H1 (cell line): ENCODE data around the gene ADNP. TPM values are rescaled to one million over a fixed set of nuclear protein-coding genes. Genes with fewer than 3 reads are reported as not detected.

Experiments
- CTCF ChIA-PET: fragments of 300-600 bp; sonication (Branson Sonifier 250); formaldehyde crosslinking; loops from one replicate; lab custom pipeline; 2021; ENCODE audit not compliant: partially characterized antibody; lab: Charles Lee
- POLR2A ChIA-PET: fragments of 300-600 bp; sonication (Branson Sonifier 250); formaldehyde crosslinking; loops from one replicate; lab custom pipeline; 2021; ENCODE audit warnings: inconsistent platforms; ENCODE audit not compliant: partially characterized antibody; lab: Charles Lee
- DNase-seq, 2 experiments: peaks; one replicate each; pipeline versions ENCODE4 v3.0.0 to v3.0.0-alpha.2; 2010 to 2022; ENCODE audit warnings: low spot score in 2 of 2, low read depth in 1 of 2, mixed read lengths in 1 of 2
- FAIRE-seq: peaks from 2 replicates; lab custom pipeline; 2011; peaks lifted over from hg19 to GRCh38; lab: Jason Lieb, UNC
- H2AFZ ChIP-seq: 2 replicates; pipeline ENCODE4 v1.8.1; 2012; ENCODE audit warnings: low read length, inconsistent platforms
- H2AK5ac ChIP-seq: 2 replicates; pipeline ENCODE4 v1.6.1; 2013; ENCODE audit warnings: low read depth, low read length
- H2BK120ac ChIP-seq: replicated peaks from 2 replicates; pipeline ENCODE3; 2013; ENCODE audit warnings: low read depth, low read length, inconsistent platforms
- H2BK12ac ChIP-seq: 2 replicates; pipeline ENCODE4 v1.6.1; 2013; ENCODE audit warnings: low read depth, low read length
- H2BK15ac ChIP-seq: 2 replicates; pipeline ENCODE4 v1.6.1; 2013; ENCODE audit warnings: low read length
- H2BK20ac ChIP-seq: 2 replicates; pipeline ENCODE4 v1.6.1; 2013; ENCODE audit warnings: low read length
- H2BK5ac ChIP-seq: 2 replicates; pipeline ENCODE4 v1.6.1; 2013; ENCODE audit warnings: low read depth, low read length
- H3K14ac ChIP-seq: 2 replicates; pipeline ENCODE4 v1.6.1; 2013; ENCODE audit warnings: inconsistent platforms; ENCODE audit not compliant: insufficient read length
- H3K18ac ChIP-seq: 2 replicates; pipeline ENCODE4 v1.6.1; 2013; ENCODE audit warnings: low read length; ENCODE audit errors: extremely low read depth
- H3K23ac ChIP-seq: 2 replicates; pipeline ENCODE4 v1.6.1; 2013; ENCODE audit warnings: inconsistent platforms; ENCODE audit not compliant: insufficient read length
- H3K23me2 ChIP-seq: 2 replicates; pipeline ENCODE4 v1.6.1; 2013; ENCODE audit warnings: low read depth, low read length
- H3K27ac ChIP-seq: 2 replicates; pipeline ENCODE4 v1.6.1; 2011; ENCODE audit warnings: low read depth, low read length, inconsistent platforms
- H3K27me3 ChIP-seq, 4 experiments: replicated peaks in 1 of 4; 1 replicate in 1 of 4; 2 replicates in 3 of 4; pipeline versions ENCODE4 v1.6.1 to v1.8.1; 2011 to 2013; ENCODE audit warnings: low read length in 3 of 4, mild to moderate bottlenecking in 3 of 4, inconsistent platforms in 2 of 4, mixed read lengths in 2 of 4, moderate library complexity in 1 of 4; ENCODE audit not compliant: control insufficient read depth in 3 of 4, insufficient read depth in 3 of 4; ENCODE audit errors: extremely low read depth in 1 of 4
- H3K36me3 ChIP-seq, 4 experiments: 2 replicates each; pipeline versions ENCODE4 v1.6.1 to v1.8.1; 2011 to 2013; ENCODE audit warnings: mild to moderate bottlenecking in 4 of 4, low read length in 3 of 4, moderate library complexity in 2 of 4, control low read depth in 1 of 4, inconsistent platforms in 1 of 4; ENCODE audit not compliant: insufficient read depth in 4 of 4, control insufficient read depth in 2 of 4
- H3K4ac ChIP-seq: replicated peaks from 2 replicates; pipeline ENCODE3; 2013; ENCODE audit warnings: low read length, low read depth, mixed read lengths, inconsistent platforms; ENCODE audit not compliant: insufficient read length
- H3K4me1 ChIP-seq, 4 experiments: replicated peaks in 1 of 4; 1 replicate in 1 of 4; 2 replicates in 3 of 4; pipeline versions ENCODE4 v1.6.1 to v1.8.1; 2011 to 2013; ENCODE audit warnings: low read length in 3 of 4, inconsistent platforms in 2 of 4, mixed read lengths in 1 of 4; ENCODE audit not compliant: insufficient read depth in 4 of 4, control insufficient read depth in 3 of 4
- H3K4me2 ChIP-seq, 2 experiments: 2 replicates each; pipeline versions ENCODE4 v1.6.1 to v1.8.1; 2011 to 2013; ENCODE audit warnings: low read depth in 2 of 2, low read length in 2 of 2, control low read depth in 1 of 2, inconsistent platforms in 1 of 2, mild to moderate bottlenecking in 1 of 2; ENCODE audit not compliant: insufficient read depth in 1 of 2
- H3K4me3 ChIP-seq, 4 experiments: fragments of 200-600, 300-600 bp in 1 of 4; sonication (generic), shearing (Covaris generic), sonication (Bioruptor Twin) in 1 of 4; 2 replicates each; pipeline versions ENCODE4 v1.5.1 to v1.8.1; 2011 to 2016; ENCODE audit warnings: low read length in 4 of 4, low read depth in 3 of 4, control low read depth in 2 of 4, inconsistent platforms in 2 of 4, mild to moderate bottlenecking in 2 of 4, mixed read lengths in 1 of 4, moderate library complexity in 1 of 4; ENCODE audit not compliant: insufficient read depth in 2 of 4; ENCODE audit errors: extremely low read depth in 1 of 4
- H3K56ac ChIP-seq: replicated peaks from 2 replicates; pipeline ENCODE3; 2013; ENCODE audit warnings: low read depth, mild to moderate bottlenecking, mixed read lengths, low read length, inconsistent platforms; ENCODE audit not compliant: insufficient read length
- H3K79me1 ChIP-seq: 2 replicates; pipeline ENCODE4 v1.6.1; 2013; ENCODE audit warnings: low read depth, low read length, control low read depth
- H3K79me2 ChIP-seq, 2 experiments: 2 replicates each; pipeline versions ENCODE4 v1.6.1 to v1.8.1; 2012 to 2013; ENCODE audit warnings: low read length in 2 of 2, mild to moderate bottlenecking in 2 of 2, inconsistent platforms in 1 of 2; ENCODE audit not compliant: insufficient read depth in 2 of 2, control insufficient read depth in 1 of 2
- H3K9ac ChIP-seq, 4 experiments: replicated peaks in 1 of 4; 1 replicate in 1 of 4; 2 replicates in 3 of 4; pipeline versions ENCODE4 v1.6.1 to v1.8.1; 2011 to 2013; ENCODE audit warnings: low read depth in 3 of 4, low read length in 3 of 4, control low read depth in 2 of 4, mild to moderate bottlenecking in 2 of 4, moderate library complexity in 2 of 4, inconsistent platforms in 1 of 4; ENCODE audit errors: extremely low read depth in 1 of 4
- H3K9me3 ChIP-seq, 2 experiments: 2 replicates each; pipeline versions ENCODE4 v1.6.1 to v1.8.1; 2012 to 2013; ENCODE audit warnings: mild to moderate bottlenecking in 2 of 2, moderate library complexity in 2 of 2, control low read depth in 1 of 2, inconsistent platforms in 1 of 2, low read depth in 1 of 2, low read length in 1 of 2, mixed read lengths in 1 of 2; ENCODE audit not compliant: insufficient read depth in 2 of 2
- H4K20me1 ChIP-seq, 2 experiments: replicated peaks in 1 of 2; 2 replicates each; pipeline versions ENCODE3 to v1.8.1; 2011 to 2013; ENCODE audit warnings: inconsistent platforms in 2 of 2, low read length in 2 of 2, mild to moderate bottlenecking in 1 of 2; ENCODE audit not compliant: insufficient read depth in 2 of 2, control insufficient read depth in 1 of 2
- H4K5ac ChIP-seq: 2 replicates; pipeline ENCODE4 v1.6.1; 2013; ENCODE audit warnings: low read length, low read depth, mixed read lengths, inconsistent platforms; ENCODE audit not compliant: insufficient read length
- H4K8ac ChIP-seq: 2 replicates; pipeline ENCODE4 v1.8.0; 2013; ENCODE audit warnings: mild to moderate bottlenecking, moderate library complexity, low read length, inconsistent platforms; ENCODE audit not compliant: insufficient read depth; ENCODE audit errors: extremely low read depth
- H4K91ac ChIP-seq: replicated peaks from 2 replicates; pipeline ENCODE3; 2013; ENCODE audit warnings: low read length, mixed read lengths, inconsistent platforms; ENCODE audit not compliant: insufficient read length
- BCL11A ChIP-seq, 2 experiments: IDR thresholded peaks; one replicate each; pipeline ENCODE4 v1.6.1; 2011; ENCODE audit warnings: low read depth in 2 of 2, low read length in 2 of 2, mild to moderate bottlenecking in 2 of 2
- EGR1 ChIP-seq: IDR thresholded peaks from 2 replicates; pipeline ENCODE4 v1.6.1; 2011; ENCODE audit warnings: low read depth, low read length, borderline replicate concordance
- EZH2 ChIP-seq: fragments of 200-600 bp; sonication (generic); IDR thresholded peaks from 2 replicates; pipeline ENCODE4 v1.7.1; 2012; ENCODE audit warnings: low read depth, mild to moderate bottlenecking, moderate library complexity, low read length, inconsistent platforms; ENCODE audit not compliant: severe bottlenecking
- JUND ChIP-seq: IDR thresholded peaks from 2 replicates; pipeline ENCODE4 v1.6.1; 2011; ENCODE audit warnings: mild to moderate bottlenecking, improper control_type of control experiment, low read length
- POLR2AphosphoS5 ChIP-seq: IDR thresholded peaks from 2 replicates; pipeline ENCODE4 v1.6.1; 2011; ENCODE audit warnings: low read depth, low read length
- RFX5 ChIP-seq: IDR thresholded peaks from 2 replicates; pipeline ENCODE4 v1.6.1; 2011; ENCODE audit warnings: low read depth, low read length, improper control_type of control experiment, borderline replicate concordance
- SIN3A ChIP-seq, 2 experiments: IDR thresholded peaks in 1 of 2; conservative IDR thresholded peaks in 1 of 2; 2 replicates each; pipeline ENCODE4 v1.6.1; 2011 to 2012; ENCODE audit warnings: low read length in 2 of 2, improper control_type of control experiment in 1 of 2, low read depth in 1 of 2, mild to moderate bottlenecking in 1 of 2
- SIRT6 ChIP-seq: IDR thresholded peaks from one replicate; pipeline ENCODE4 v1.7.1; 2012; ENCODE audit warnings: low read length, inconsistent platforms
- SP1 ChIP-seq: IDR thresholded peaks from 2 replicates; pipeline ENCODE4 v1.6.1; 2011; ENCODE audit warnings: low read depth, low read length
- TAF7 ChIP-seq: optimal IDR thresholded peaks from 2 replicates; pipeline ENCODE3; 2011; ENCODE audit warnings: low read depth, mild to moderate bottlenecking, inconsistent platforms, low read length, moderate library complexity, borderline replicate concordance
- USF2 ChIP-seq: IDR thresholded peaks from 2 replicates; pipeline ENCODE4 v1.6.1; 2011; ENCODE audit warnings: low read length, improper control_type of control experiment
- YY1 ChIP-seq: IDR thresholded peaks from 2 replicates; pipeline ENCODE4 v1.6.1; 2011; ENCODE audit warnings: low read depth, mild to moderate bottlenecking, low read length
- WGBS, 2 experiments: shearing (Covaris generic) in 1 of 2; methylation state at CpG; one replicate each; pipeline versions ENCODE4 v1.1.6 to v1.1.7; 2013 to 2015; ENCODE audit warnings: low lambda C conversion rate in 2 of 2, mixed read lengths in 2 of 2, inconsistent platforms in 1 of 2, low coverage in 1 of 2, missing lambda C conversion rate in 1 of 2; ENCODE audit not compliant: insufficient replicate concordance in 2 of 2, insufficient coverage in 1 of 2, insufficient read length in 1 of 2; ENCODE audit errors: extremely low coverage in 1 of 2, missing lambda C conversion rate in 1 of 2; 5-methylcytosine and 5-hydroxymethylcytosine counted together
- polyA plus RNA-seq, 7 experiments: library from polyadenylated mRNA; depleted of rRNA in 3 of 7; stranded (reverse) in 5 of 7; unstranded in 2 of 7; fragments of >200 nt in 5 of 7; fragments of 200-250 nt in 2 of 7; gene quantifications; 1 replicate in 5 of 7; 2 replicates in 1 of 7; 4 replicates in 1 of 7; pipeline versions ENCODE4 v1.2.1 to v1.2.3, GENCODE V29; 2011 to 2013; ENCODE audit warnings: missing spikeins in 2 of 7, mixed read lengths in 2 of 7
- total RNA-seq: library from RNA; stranded (reverse); fragmentation: NEBNext Ultra II Directional; extraction: Animal tissue kit (Norgen Biotek cat#: 25700); gene quantifications from 2 replicates; pipeline ENCODE4 v1.2.1, GENCODE V29; 2021

The ADNP gene
- total and polyA plus RNA-seq, 2 of the 8 experiments (the other 6 are each of a cell fraction or from before 2014, with no cell fraction given), result 31.6 to 123 TPM

GRCh38 chr20:50911030-50911429 is 20.2 kb downstream of the ADNP start:
- Histone ChIP-seq H4K8ac (no peak overlapping the region), H3K4ac (no peak overlapping the region), H3K27ac (no peak overlapping the region), H3K79me1 (0 out of 2 replicates have a peak, but pooled peaks cover 2% of the 10 kb centered on the region), H3K4me1 (peaks cover 0 to 6% (median 3%) of the 10 kb centered on the region in 4 experiments; a peak in 2 of 7 replicates), H4K5ac (no peak overlapping the region), H3K9me3 (no peaks in the 10 kb centered on the region), H4K91ac (no peak overlapping the region), H2BK5ac (no peak overlapping the region), H4K20me1 (peaks cover 38 to 57% of the 10 kb centered on the region in 2 experiments), H2BK15ac (no peak overlapping the region), H3K18ac (no peak overlapping the region), H3K36me3 (peaks cover 0 to 17% (median 2%) of the 10 kb centered on the region in 4 experiments; a peak in 4 of 8 replicates), H3K23me2 (no peaks in the 10 kb centered on the region), H2AK5ac (no peak overlapping the region), H2BK120ac (no peak overlapping the region), H3K23ac (no peak overlapping the region), H3K56ac (no peak overlapping the region), H3K4me2 (no peak overlapping the region), H3K79me2 (peaks cover 68 to 100% of the 10 kb centered on the region in 2 experiments), H3K27me3 (no peaks in the 10 kb centered on the region), H3K14ac (no peak overlapping the region), H2BK12ac (no peak overlapping the region), H3K4me3 (no peak overlapping the region), H2BK20ac (no peak overlapping the region), H2AFZ (no peak overlapping the region), H3K9ac (no peak overlapping the region)
- POLR2A ChIA-PET, result interaction anchor here (1.0 to 13.0 kb wide), 4 partner anchors 11 to 47 kb away, joined by 4 to 206 read pairs (median 10); partner anchors contain the start of genes ADNP, DPM1 and MOCS3
- FAIRE-seq, result no peak
- CTCF ChIA-PET, result interaction anchor here (1.2 to 3.9 kb wide), 7 partner anchors 9 to 276 kb away, joined by 3 to 14 read pairs (median 5); no protein-coding TSS in a partner anchor
- 93% methylated on average over 3 of the region's 3 CpGs; no CpG with 5 or more reads in 1 of the 2 experiments for WGBS, 2 experiments
- no peak for DNase-seq
- TF ChIP-seq RFX5, result no peak
- no peak for TF ChIP-seq JUND
- TF ChIP-seq USF2, result no peak
- TF ChIP-seq TAF7, result no peak
- no peak for TF ChIP-seq BCL11A (IDR thresholded peaks at IDR 0.05; ENCODE audit: low read depth in 2 of 2, low read length in 2 of 2)
- no peak for TF ChIP-seq EZH2
- TF ChIP-seq YY1, result no peak
- TF ChIP-seq SIN3A (conservative IDR thresholded peaks at IDR 0.05 in 1 of 2, IDR thresholded peaks at IDR 0.05 in 1 of 2; ENCODE audit: low read depth in 1 of 2, low read length in 2 of 2), result no peak
- no peak for TF ChIP-seq POLR2AphosphoS5
- TF ChIP-seq SIRT6, result no peak
- no peak for TF ChIP-seq SP1
- no peak for TF ChIP-seq EGR1
